Measurements from ENCODE around the gene KLHL25. TPM values are rescaled to one million over a fixed set of nuclear protein-coding genes. Genes with fewer than 3 reads are reported as not detected.
"Not testable (repeated sequence)": the region's sequence is repeated elsewhere in the genome, so short reads cannot be mapped to it uniquely, and the experiment has no call there.

KLHL25 gene
- total RNA-seq, 2 experiments from 2014 or later, result 4.3 to 4.5 TPM

- no peak overlapping the region for H3K27ac Mint-ChIP-seq
- H3K4me3 Mint-ChIP-seq, result no peak overlapping the region
- CTCF ChIA-PET, result interaction anchor here (1.5 kb wide), 1 partner anchor 530 kb away, joined by 3 read pairs; no protein-coding TSS in a partner anchor
These were observed 32.2 kb upstream of the KLHL25 start for GRCh38 chr15:85826756-85827515.

GRCh38 chr15:85825719-85826118, 31.0 kb upstream of the KLHL25 start:
- Mint-ChIP-seq H3K9me3 (ENCODE audit: low read depth) (no peaks in the 10 kb centered on the region), H3K4me1 (no peaks in the 10 kb centered on the region), H3K27me3 (peaks cover 12% of the 10 kb centered on the region), H3K4me3 (no peak overlapping the region), H3K36me3 (no peaks in the 10 kb centered on the region), H3K27ac (no peak overlapping the region)
- CTCF ChIA-PET, result interaction anchor here (0.6 to 1.1 kb wide), 2 partner anchors 94 to 287 kb away, joined by 3 to 4 read pairs; no protein-coding TSS in a partner anchor
- ATAC-seq, result no peak
- DNase-seq, result no peak

More at GRCh38 chr15:85826756-85827515, 32.2 kb upstream of the KLHL25 start:
- no peaks in the 10 kb centered on the region for H3K4me1 Mint-ChIP-seq
- DNase-seq (no peak), ATAC-seq (no peak)
- no peaks in the 10 kb centered on the region for H3K36me3 Mint-ChIP-seq
- peaks cover 10% of the 10 kb centered on the region for H3K27me3 Mint-ChIP-seq
- H3K9me3 Mint-ChIP-seq (ENCODE audit: low read depth), result no peaks in the 10 kb centered on the region

- CTCF ChIA-PET, result interaction anchor here (1.1 kb wide), 1 partner anchor 93 kb away, joined by 3 read pairs; no protein-coding TSS in a partner anchor
- Mint-ChIP-seq H3K27ac (no peak overlapping the region), H3K9me3 (ENCODE audit: low read depth) (no peaks in the 10 kb centered on the region), H3K27me3 (peaks cover 17% of the 10 kb centered on the region), H3K4me3 (no peak overlapping the region), H3K4me1 (no peaks in the 10 kb centered on the region), H3K36me3 (no peaks in the 10 kb centered on the region)
- DNase-seq, result no peak
- no peak for ATAC-seq
These were observed 30.4 kb upstream of the KLHL25 start for GRCh38 chr15:85825118-85825517.

GRCh38 chr15:85821545-85821944, 26.8 kb upstream of the KLHL25 start:
- ATAC-seq (no peak), DNase-seq (no peak)
- Mint-ChIP-seq H3K9me3 (ENCODE audit: low read depth) (no peaks in the 10 kb centered on the region), H3K4me1 (no peaks in the 10 kb centered on the region), H3K4me3 (no peak overlapping the region), H3K36me3 (no peaks in the 10 kb centered on the region), H3K27me3 (peaks cover 12% of the 10 kb centered on the region), H3K27ac (no peak overlapping the region)
- CTCF ChIA-PET, result interaction anchor here (1.1 to 2.1 kb wide), 2 partner anchors 19 to 90 kb away, joined by 3 to 5 read pairs; no protein-coding TSS in a partner anchor

- no peak overlapping the region for H3K4me3 Mint-ChIP-seq
- no peak overlapping the region for H3K27ac Mint-ChIP-seq
- no peaks in the 10 kb centered on the region for H3K4me1 Mint-ChIP-seq
- H3K27me3 Mint-ChIP-seq, result peaks cover 12% of the 10 kb centered on the region
- DNase-seq (no peak), ATAC-seq (no peak)
- CTCF ChIA-PET, result no interaction called here
- H3K9me3 Mint-ChIP-seq (ENCODE audit: low read depth), result no peaks in the 10 kb centered on the region
- H3K36me3 Mint-ChIP-seq, result no peaks in the 10 kb centered on the region
These were observed 25.2 kb upstream of the KLHL25 start for GRCh38 chr15:85819938-85820337.

GRCh38 chr15:85813234-85813633, 18.5 kb upstream of the KLHL25 start:
- Mint-ChIP-seq H3K9me3 (ENCODE audit: low read depth) (no peaks in the 10 kb centered on the region), H3K27ac (no peak overlapping the region), H3K27me3 (no peaks in the 10 kb centered on the region), H3K36me3 (no peaks in the 10 kb centered on the region), H3K4me1 (no peaks in the 10 kb centered on the region), H3K4me3 (no peak overlapping the region)
- ATAC-seq (no peak), DNase-seq (no peak)
- CTCF ChIA-PET, result no interaction called here

- Mint-ChIP-seq H3K36me3 (no peaks in the 10 kb centered on the region), H3K4me1 (no peaks in the 10 kb centered on the region), H3K9me3 (ENCODE audit: low read depth) (no peaks in the 10 kb centered on the region), H3K27ac (no peak overlapping the region), H3K4me3 (no peak overlapping the region), H3K27me3 (no peaks in the 10 kb centered on the region)
- CTCF ChIA-PET, result no interaction called here
- no peak for ATAC-seq
- DNase-seq, result no peak
These were observed 15.3 kb upstream of the KLHL25 start for GRCh38 chr15:85810075-85810474.

GRCh38 chr15:85805420-85805819, 10.7 kb upstream of the KLHL25 start:
- Mint-ChIP-seq H3K4me3 (no peak overlapping the region), H3K27ac (no peak overlapping the region), H3K4me1 (no peaks in the 10 kb centered on the region), H3K9me3 (ENCODE audit: low read depth) (no peaks in the 10 kb centered on the region), H3K27me3 (no peaks in the 10 kb centered on the region), H3K36me3 (no peaks in the 10 kb centered on the region)
- no peak for DNase-seq
- CTCF ChIA-PET, result interaction anchor here (0.7 kb wide), 1 partner anchor 305 kb away, joined by 3 read pairs; no protein-coding TSS in a partner anchor
- ATAC-seq, result no peak

GRCh38 chr15:85804481-85805170, 9.9 kb upstream of the KLHL25 start:
- ATAC-seq, result no peak
- Mint-ChIP-seq H3K4me3 (no peak overlapping the region), H3K36me3 (no peaks in the 10 kb centered on the region), H3K27me3 (no peaks in the 10 kb centered on the region), H3K4me1 (no peaks in the 10 kb centered on the region), H3K9me3 (ENCODE audit: low read depth) (no peaks in the 10 kb centered on the region), H3K27ac (no peak overlapping the region)
- CTCF ChIA-PET, result interaction anchor here (0.8 to 1.5 kb wide), 2 partner anchors 61 to 75 kb away, joined by 3 read pairs; no protein-coding TSS in a partner anchor
- no peak for DNase-seq

GRCh38 chr15:85802617-85803016, 7.9 kb upstream of the KLHL25 start:
- DNase-seq, H3K27ac Mint-ChIP-seq, CTCF ChIA-PET: not testable (repeated sequence)

GRCh38 chr15:85800478-85801123, 5.9 kb upstream of the KLHL25 start:
- H3K27me3 Mint-ChIP-seq, result no peaks in the 10 kb centered on the region
- CTCF ChIA-PET, result interaction anchor here (0.7 kb wide), 1 partner anchor 23 kb away, joined by 3 read pairs; no protein-coding TSS in a partner anchor
- ATAC-seq (no peak), DNase-seq (no peak)
- H3K36me3 Mint-ChIP-seq, result no peaks in the 10 kb centered on the region
- H3K9me3 Mint-ChIP-seq (ENCODE audit: low read depth), result no peaks in the 10 kb centered on the region
- H3K27ac Mint-ChIP-seq, result no peak overlapping the region
- no peak overlapping the region for H3K4me3 Mint-ChIP-seq
- H3K4me1 Mint-ChIP-seq, result peaks cover 1% of the 10 kb centered on the region

More at GRCh38 chr15:85802617-85803016, 7.9 kb upstream of the KLHL25 start:
- H3K9me3 Mint-ChIP-seq (ENCODE audit: low read depth); ATAC-seq; H3K36me3 Mint-ChIP-seq; H3K4me3 Mint-ChIP-seq; H3K27me3 Mint-ChIP-seq; H3K4me1 Mint-ChIP-seq: not testable (repeated sequence)

- H3K27me3 Mint-ChIP-seq; ATAC-seq; H3K27ac Mint-ChIP-seq; H3K36me3 Mint-ChIP-seq; H3K9me3 Mint-ChIP-seq (ENCODE audit: low read depth); DNase-seq: not testable (repeated sequence)
- Mint-ChIP-seq H3K4me3 (peak overlapping the region; percentile 1), H3K4me1 (peaks cover 19% of the 10 kb centered on the region)
- CTCF ChIA-PET, result interaction anchor here (0.8 to 1.7 kb wide), 3 partner anchors 12 to 159 kb away, joined by 3 to 4 read pairs (median 4); no protein-coding TSS in a partner anchor
These were observed 1.6 kb upstream of the KLHL25 start for GRCh38 chr15:85796371-85796770.
